Mucosa of descending colon (tissue), 3 donors: ENCODE measurements around the gene TRPM3. TPM values are rescaled to one million over a fixed set of nuclear protein-coding genes. Genes with fewer than 3 reads are reported as not detected.

Experiments
- ATAC-seq: fragments of 200-7000 bp; cut with Tn5 transposase; one replicate; pipeline ENCODE4 v1.9.1; 2020; ENCODE audit warnings: mild to moderate bottlenecking, moderate library complexity
- DNase-seq, 3 donors: peaks; one replicate each; pipeline ENCODE4 v3.0.0-alpha.2; 2020
- H3K36me3 ChIP-seq: fragments of 200-600 bp; one replicate; pipeline ENCODE4 v1.8.0; 2021; ENCODE audit warnings: low read depth, mild to moderate bottlenecking
- H3K4me1 ChIP-seq: fragments of 200-600 bp; one replicate; pipeline ENCODE4 v1.8.0; 2021; ENCODE audit warnings: low read depth, mild to moderate bottlenecking
- H3K4me3 ChIP-seq: fragments of 200-600 bp; one replicate; pipeline ENCODE4 v1.8.0; 2021; ENCODE audit warnings: mild to moderate bottlenecking
- H3K9me3 ChIP-seq: fragments of 200-600 bp; one replicate; pipeline ENCODE4 v1.8.0; 2021; ENCODE audit warnings: mild to moderate bottlenecking
- CTCF ChIP-seq: fragments of 200-600 bp; IDR thresholded peaks from one replicate; pipeline ENCODE4 v1.8.0; 2022; ENCODE audit warnings: antibody characterized with exemption, mild to moderate bottlenecking
- intact Hi-C, 2 donors: fragments of 100-400 bp; cut with DNase I in 1 of 2; cut with micrococcal nuclease in 1 of 2; formaldehyde crosslinking; loops; one replicate each; pipeline versions ENCODE4 v1.11.0 to v1.11.1; 2022; cut with DNase I, micrococcal nuclease
- total RNA-seq, 3 donors: library from RNA; stranded (reverse); fragmentation: NEBNext Ultra II Directional in 2 of 3; extraction: Animal tissue kit (Norgen Biotek cat#: 25700) in 2 of 3; gene quantifications; one replicate each; pipeline versions ENCODE4 v1.2.1 to v1.2.4, GENCODE V29; 2021 to 2023
- donor health status: DM: no; HTN: no; CAD: no; lungs with moderate emphysema.
- donor health status: DM: no; HTN: no; CAD: no.
- donor health status: DM: no; HTN: yes; CAD: no.

The TRPM3 gene
- total RNA-seq, 3 donors from 2014 or later = 0.29 to 0.55 (median 0.51) TPM

- H3K36me3 ChIP-seq = no peaks in the 10 kb centered on the region
- intact Hi-C loops = no loop called here
- no peak for TF ChIP-seq CTCF
- no peak overlapping the region for H3K4me3 ChIP-seq
- DNase-seq = no peak
- H3K4me1 ChIP-seq = peaks cover 7% of the 10 kb centered on the region
- no peaks in the 10 kb centered on the region for H3K9me3 ChIP-seq
- no peak for ATAC-seq
These were observed 545.3 kb downstream of the TRPM3 start for GRCh38 chr9:70576116-70576515.

- DNase-seq (no peak), ATAC-seq (peak; percentile 49)
- Histone ChIP-seq H3K4me3 (no peak overlapping the region), H3K36me3 (no peaks in the 10 kb centered on the region), H3K9me3 (no peaks in the 10 kb centered on the region), H3K4me1 (peaks cover 7% of the 10 kb centered on the region)
- TF ChIP-seq CTCF = no peak
- intact Hi-C loops = no loop called here
These were observed 547.1 kb downstream of the TRPM3 start for GRCh38 chr9:70574151-70574837.

GRCh38 chr9:70573308-70573707 lies 548.1 kb downstream of the TRPM3 start:
- ATAC-seq = no peak
- intact Hi-C loops = no loop called here

GRCh38 chr9:70571258-70571657 lies 550.2 kb downstream of the TRPM3 start:
- H3K4me3 ChIP-seq = no peak overlapping the region
- no peaks in the 10 kb centered on the region for H3K4me1 ChIP-seq
- H3K9me3 ChIP-seq = no peaks in the 10 kb centered on the region
- DNase-seq (no peak), ATAC-seq (no peak)
- H3K36me3 ChIP-seq = no peaks in the 10 kb centered on the region
- intact Hi-C loops = no loop called here
- TF ChIP-seq CTCF = no peak

More at GRCh38 chr9:70573308-70573707, 548.1 kb downstream of the TRPM3 start:
- Histone ChIP-seq H3K9me3 (no peaks in the 10 kb centered on the region), H3K4me1 (peaks cover 7% of the 10 kb centered on the region), H3K36me3 (no peaks in the 10 kb centered on the region), H3K4me3 (no peak overlapping the region)
- TF ChIP-seq CTCF = no peak
- no peak for DNase-seq

- no peaks in the 10 kb centered on the region for H3K36me3 ChIP-seq
- H3K4me3 ChIP-seq = no peak overlapping the region
- ATAC-seq (no peak), DNase-seq (no peak)
- H3K4me1 ChIP-seq = no peaks in the 10 kb centered on the region
- no peaks in the 10 kb centered on the region for H3K9me3 ChIP-seq
- intact Hi-C loops = no loop called here
- TF ChIP-seq CTCF = no peak
These were observed 551.6 kb downstream of the TRPM3 start for GRCh38 chr9:70569791-70570190.
